ENCODE measurements around the gene LAT.
"Not testable (repeated sequence)": the region's sequence is repeated elsewhere in the genome, so short reads cannot be mapped to it uniquely, and the experiment has no call there.

LAT gene

GRCh38 chr16:28936784-28937155, 48.1 kb upstream of the LAT start:
- H3K27me3 ChIP-seq (replicated peaks; ENCODE audit: insufficient read depth, low read length), result peaks cover 6% of the 10 kb centered on the region; the same call in 1 of the 2 replicates
- H3K4me3 ChIP-seq (ENCODE audit: low read length), result no peak overlapping the region
- H4K20me1 ChIP-seq (ENCODE audit: insufficient read depth, low read length), result no peaks in the 10 kb centered on the region
- no peaks in the 10 kb centered on the region for H3K79me2 ChIP-seq (ENCODE audit: low read length)
- no peaks in the 10 kb centered on the region for H3K36me3 ChIP-seq (replicated peaks; ENCODE audit: insufficient read depth, low read length)
- no peaks in the 10 kb centered on the region for H3K9me3 ChIP-seq (replicated peaks; ENCODE audit: insufficient read depth, low read length)
- no peak overlapping the region for H3K27ac ChIP-seq (ENCODE audit: low read length)
- DNase-seq, result no peak
- TF ChIP-seq EZH2phosphoT487 (IDR thresholded peaks at IDR 0.05; ENCODE audit: low read length), result no peak
- TF ChIP-seq EZH2 (optimal IDR thresholded peaks at IDR 0.05; ENCODE audit: low read depth, low read length), result no peak
- TF ChIP-seq CTCF (IDR thresholded peaks at IDR 0.05; ENCODE audit: low read length), result no peak
- H3K9me2 ChIP-seq (replicated peaks; ENCODE audit: insufficient read depth, low read length), result no peaks in the 10 kb centered on the region
- no peak overlapping the region for H3K4me2 ChIP-seq (ENCODE audit: low read depth, low read length)
- no peak overlapping the region for H3K9ac ChIP-seq (ENCODE audit: low read length)
- no peaks in the 10 kb centered on the region for H3K4me1 ChIP-seq (ENCODE audit: low read length)
- no peak overlapping the region for H2AFZ ChIP-seq (ENCODE audit: low read length)
- no peaks in the 10 kb centered on the region for H3F3A ChIP-seq (ENCODE audit: insufficient read depth, low read length)

GRCh38 chr16:28937222-28937876, 47.5 kb upstream of the LAT start:
- no peak overlapping the region for H2AFZ ChIP-seq (ENCODE audit: low read length)
- H3K27ac ChIP-seq (ENCODE audit: low read length), result no peak overlapping the region
- H4K20me1 ChIP-seq (ENCODE audit: insufficient read depth, low read length), result no peaks in the 10 kb centered on the region
- no peak overlapping the region for H3K4me3 ChIP-seq (ENCODE audit: low read length)
- H3K9me2 ChIP-seq (replicated peaks; ENCODE audit: insufficient read depth, low read length), result no peaks in the 10 kb centered on the region
- H3F3A ChIP-seq (ENCODE audit: insufficient read depth, low read length), result no peaks in the 10 kb centered on the region
- no peak overlapping the region for H3K4me2 ChIP-seq (ENCODE audit: low read depth, low read length)
- no peaks in the 10 kb centered on the region for H3K4me1 ChIP-seq (ENCODE audit: low read length)
- no peak overlapping the region for H3K9ac ChIP-seq (ENCODE audit: low read length)
- no peaks in the 10 kb centered on the region for H3K36me3 ChIP-seq (replicated peaks; ENCODE audit: insufficient read depth, low read length)
- H3K79me2 ChIP-seq (ENCODE audit: low read length), result no peaks in the 10 kb centered on the region
- H3K27me3 ChIP-seq (replicated peaks; ENCODE audit: insufficient read depth, low read length), result peaks cover 6% of the 10 kb centered on the region; the same call in 1 of the 2 replicates
- H3K9me3 ChIP-seq (replicated peaks; ENCODE audit: insufficient read depth, low read length), result no peaks in the 10 kb centered on the region
- DNase-seq, result no peak
- TF ChIP-seq EZH2phosphoT487 (IDR thresholded peaks at IDR 0.05; ENCODE audit: low read length) (no peak), CTCF (IDR thresholded peaks at IDR 0.05; ENCODE audit: low read length) (no peak)

- TF ChIP-seq EZH2 (optimal IDR thresholded peaks at IDR 0.05; ENCODE audit: low read depth, low read length) (no peak), CTCF (IDR thresholded peaks at IDR 0.05; ENCODE audit: low read length) (no peak), EZH2phosphoT487 (IDR thresholded peaks at IDR 0.05; ENCODE audit: low read length) (no peak)
Observed at GRCh38 chr16:28938721-28939120, 46.1 kb upstream of the LAT start.

GRCh38 chr16:28939825-28940224, 45.0 kb upstream of the LAT start:
- H2AFZ ChIP-seq (ENCODE audit: low read length); H3F3A ChIP-seq (ENCODE audit: insufficient read depth, low read length); H3K9me2 ChIP-seq (replicated peaks; ENCODE audit: insufficient read depth, low read length); H3K27ac ChIP-seq (ENCODE audit: low read length); H3K4me3 ChIP-seq (ENCODE audit: low read length); H3K36me3 ChIP-seq (replicated peaks; ENCODE audit: insufficient read depth, low read length); H3K79me2 ChIP-seq (ENCODE audit: low read length); H3K9me3 ChIP-seq (replicated peaks; ENCODE audit: insufficient read depth, low read length); H3K4me1 ChIP-seq (ENCODE audit: low read length); H3K27me3 ChIP-seq (replicated peaks; ENCODE audit: insufficient read depth, low read length); H3K4me2 ChIP-seq (ENCODE audit: low read depth, low read length); H4K20me1 ChIP-seq (ENCODE audit: insufficient read depth, low read length); H3K9ac ChIP-seq (ENCODE audit: low read length); DNase-seq: not testable (repeated sequence)

More at GRCh38 chr16:28938721-28939120, 46.1 kb upstream of the LAT start:
- H3K4me2 ChIP-seq (ENCODE audit: low read depth, low read length), result no peak overlapping the region
- no peak overlapping the region for H3K9ac ChIP-seq (ENCODE audit: low read length)
- H3K9me3 ChIP-seq (replicated peaks; ENCODE audit: insufficient read depth, low read length), result no peaks in the 10 kb centered on the region
- no peaks in the 10 kb centered on the region for H3K79me2 ChIP-seq (ENCODE audit: low read length)
- H3K36me3 ChIP-seq (replicated peaks; ENCODE audit: insufficient read depth, low read length), result no peaks in the 10 kb centered on the region
- DNase-seq, result no peak
- no peaks in the 10 kb centered on the region for H4K20me1 ChIP-seq (ENCODE audit: insufficient read depth, low read length)
- no peak overlapping the region for H3K4me3 ChIP-seq (ENCODE audit: low read length)
- no peak overlapping the region for H2AFZ ChIP-seq (ENCODE audit: low read length)
- H3F3A ChIP-seq (ENCODE audit: insufficient read depth, low read length), result no peaks in the 10 kb centered on the region
- H3K27me3 ChIP-seq (replicated peaks; ENCODE audit: insufficient read depth, low read length), result peaks cover 6% of the 10 kb centered on the region; the same call in 1 of the 2 replicates
- no peak overlapping the region for H3K27ac ChIP-seq (ENCODE audit: low read length)
- H3K4me1 ChIP-seq (ENCODE audit: low read length), result no peaks in the 10 kb centered on the region
- no peaks in the 10 kb centered on the region for H3K9me2 ChIP-seq (replicated peaks; ENCODE audit: insufficient read depth, low read length)

Data from MM.1S (cell line).